IPS-18c (cell line): Measurements from ENCODE around the gene PSKH1.

Experiments
- H3K4me3 ChIP-seq: 2 replicates; pipeline ENCODE4 v1.7.0; 2013; ENCODE audit warnings: low read depth, mild to moderate bottlenecking, low read length, moderate library complexity; ENCODE audit not compliant: insufficient read depth
- H3K9me3 ChIP-seq: one replicate; pipeline ENCODE4 v1.6.1; 2013; ENCODE audit warnings: mild to moderate bottlenecking, low read length, moderate library complexity; ENCODE audit not compliant: control insufficient read depth, insufficient read depth

PSKH1 gene

DNA sequence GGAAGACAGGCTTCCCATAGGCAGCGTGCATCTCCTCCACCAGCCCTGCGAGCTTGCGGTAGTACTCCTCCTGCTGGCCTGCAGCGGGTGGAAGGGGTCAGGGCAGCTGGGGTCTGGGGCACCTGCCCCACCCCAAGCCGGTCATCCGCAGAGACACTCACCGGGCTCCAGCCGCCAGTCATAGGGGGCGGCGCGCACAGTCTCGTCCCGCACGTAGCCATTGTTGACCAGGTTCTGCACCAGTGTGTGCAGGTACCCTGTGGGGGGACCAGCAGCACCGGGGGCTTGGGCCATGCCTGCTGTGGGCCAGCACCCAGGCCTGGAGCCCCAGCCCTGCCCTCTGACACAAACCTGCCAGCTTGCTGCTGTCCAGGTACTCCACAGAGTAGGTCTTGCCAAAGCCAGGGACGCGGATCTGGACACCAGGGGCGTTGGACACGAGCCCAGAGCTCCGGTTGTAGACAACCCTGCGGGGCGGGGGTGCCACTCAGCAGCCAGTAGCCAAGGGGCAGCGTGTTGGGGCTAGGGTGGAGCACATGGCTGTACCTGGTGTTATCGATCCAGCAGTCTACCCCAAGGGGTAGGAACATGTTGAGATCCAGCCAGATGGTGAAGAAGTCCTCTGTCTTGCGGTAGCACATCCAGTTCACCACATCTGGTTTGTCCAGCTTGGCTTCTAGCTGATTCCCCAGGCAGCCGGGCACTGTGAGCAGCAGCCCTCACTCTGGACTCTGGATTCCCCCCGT, 49.6 kb downstream of the PSKH1 start:
- Histone ChIP-seq H3K9me3 (no peaks in the 10 kb centered on the region), H3K4me3 (no peak overlapping the region)

DNA sequence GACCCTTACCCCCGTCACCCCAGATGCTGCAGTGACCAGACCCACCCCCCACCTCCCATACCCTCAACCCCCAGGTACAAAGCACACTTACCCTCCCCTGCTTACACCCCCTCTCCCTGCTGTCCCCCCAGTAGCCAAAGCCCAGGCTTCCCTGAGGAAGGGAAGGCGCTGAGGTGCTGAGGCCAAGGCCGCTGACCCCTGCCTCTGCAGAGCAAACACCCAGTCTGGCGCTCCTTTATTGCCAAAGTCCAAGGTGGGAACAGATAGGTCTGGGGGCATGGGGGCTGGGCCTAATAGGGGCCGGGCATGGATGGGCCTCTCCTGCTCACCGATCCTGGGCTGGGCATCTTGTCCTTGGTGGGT, 50.2 kb downstream of the PSKH1 start:
- Histone ChIP-seq H3K9me3 (no peaks in the 10 kb centered on the region), H3K4me3 (no peak overlapping the region)

DNA sequence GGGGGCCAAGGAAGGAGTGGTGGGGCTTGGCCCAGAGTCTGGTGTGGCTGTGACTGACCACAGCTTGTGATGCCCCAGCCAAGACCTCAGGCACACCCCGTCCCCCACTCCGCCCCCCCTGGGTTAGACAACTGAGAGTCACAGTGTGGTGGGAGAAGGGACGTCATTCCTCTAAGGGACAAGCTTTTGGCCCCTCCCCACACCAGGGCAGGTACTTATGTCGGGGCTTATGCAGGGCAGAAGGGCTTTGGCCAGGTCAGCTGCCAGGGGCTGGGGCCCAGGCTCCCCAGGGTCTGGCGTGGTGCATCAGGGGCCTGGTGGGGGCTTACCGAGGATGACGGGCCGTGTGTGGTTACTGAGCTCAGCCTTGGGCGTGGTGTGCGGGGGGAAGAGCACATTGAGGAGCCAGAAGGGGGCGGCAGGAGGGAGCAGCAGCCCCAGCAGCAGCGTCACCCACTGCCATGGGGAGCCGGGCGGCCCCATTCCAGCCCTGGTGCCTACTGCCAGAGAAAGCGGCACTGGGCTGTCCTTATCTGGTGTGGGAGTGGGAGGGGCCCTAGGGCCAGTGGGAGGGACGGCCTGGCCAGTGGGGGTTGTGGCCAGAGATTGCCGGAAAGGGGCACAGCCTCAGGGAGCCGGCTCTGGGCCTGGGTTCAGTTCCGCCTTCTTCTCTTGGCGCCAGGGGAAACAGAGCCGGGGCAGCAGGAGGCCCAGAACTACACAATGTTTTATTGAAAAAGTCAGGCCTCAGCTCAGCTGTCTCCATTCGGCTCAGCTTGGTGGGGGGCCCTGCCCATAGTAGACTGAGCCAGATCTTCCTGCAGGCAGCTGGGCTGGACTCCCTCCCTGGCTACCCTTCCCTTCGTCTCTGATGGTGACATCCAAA, 50.8 kb downstream of the PSKH1 start, which contains the start of gene LCAT:
LCAT (minus strand) TSS at position 502 of the 886 bp plus-strand sequence; CDS start at position 483, 19 bp downstream.
- no peaks in the 10 kb centered on the region for H3K9me3 ChIP-seq
- H3K4me3 ChIP-seq, result no peak within 1 kb of the TSS

DNA sequence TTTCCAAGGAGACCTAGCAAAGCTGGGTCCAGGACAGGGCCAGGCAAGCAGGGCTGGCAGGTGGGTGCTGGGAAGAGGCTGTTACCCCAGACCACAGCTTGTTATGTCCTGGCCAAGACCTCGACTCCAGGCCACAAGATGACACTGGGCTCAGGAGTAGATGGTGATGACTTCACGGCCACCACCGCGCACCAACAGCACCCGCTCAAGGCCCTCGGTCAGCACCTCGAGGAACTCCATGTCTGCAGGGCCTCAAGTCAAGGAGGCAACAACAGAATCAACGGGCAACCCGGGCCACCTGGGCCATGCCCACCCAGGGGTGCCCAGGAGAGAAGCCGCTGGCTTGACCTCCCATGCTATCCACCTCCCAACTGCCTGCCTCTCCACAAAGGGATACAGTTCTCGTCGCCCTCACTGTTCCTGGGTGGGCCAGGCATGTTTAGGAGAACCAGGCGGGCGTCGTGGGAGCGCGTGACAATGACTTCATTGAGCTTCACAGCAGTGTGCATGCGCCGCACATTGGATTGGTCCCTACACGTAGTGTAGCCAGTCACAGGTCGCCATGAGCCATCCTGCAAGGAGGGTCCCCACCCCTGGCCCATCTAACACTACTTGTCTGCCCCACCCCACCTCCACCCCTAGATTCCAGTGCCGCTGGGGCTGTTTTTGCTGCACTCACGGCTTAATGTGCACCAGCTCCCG, 51.8 kb downstream of the PSKH1 start:
- Histone ChIP-seq H3K9me3 (no peaks in the 10 kb centered on the region), H3K4me3 (no peak overlapping the region)

DNA sequence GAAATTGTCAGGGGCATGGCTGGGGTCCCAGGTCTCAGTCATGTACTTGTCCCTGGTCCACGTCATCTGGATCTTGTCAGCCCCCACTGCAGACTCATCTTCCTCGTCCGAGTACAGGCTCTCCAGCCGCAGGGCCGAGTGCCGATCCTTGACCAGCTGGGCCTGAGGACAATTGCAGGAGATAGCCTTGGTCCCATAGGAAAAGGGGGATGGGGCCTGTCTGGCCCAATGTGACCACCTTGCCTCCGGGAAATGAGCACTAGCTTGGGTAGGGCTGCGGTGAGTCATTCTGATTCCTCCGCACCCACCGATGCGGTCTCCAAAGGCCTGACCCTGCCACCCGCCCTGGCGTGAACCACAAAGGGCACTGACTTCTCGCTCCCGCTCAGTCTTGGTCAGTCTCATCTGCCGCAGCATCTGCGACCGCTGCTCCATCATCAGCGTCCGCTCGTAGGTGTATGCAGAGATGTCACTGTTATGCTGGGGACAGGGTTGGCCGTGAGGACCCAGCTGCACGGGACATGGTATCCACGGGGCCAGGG, 52.4 kb downstream of the PSKH1 start:
- H3K9me3 ChIP-seq, result no peaks in the 10 kb centered on the region

DNA sequence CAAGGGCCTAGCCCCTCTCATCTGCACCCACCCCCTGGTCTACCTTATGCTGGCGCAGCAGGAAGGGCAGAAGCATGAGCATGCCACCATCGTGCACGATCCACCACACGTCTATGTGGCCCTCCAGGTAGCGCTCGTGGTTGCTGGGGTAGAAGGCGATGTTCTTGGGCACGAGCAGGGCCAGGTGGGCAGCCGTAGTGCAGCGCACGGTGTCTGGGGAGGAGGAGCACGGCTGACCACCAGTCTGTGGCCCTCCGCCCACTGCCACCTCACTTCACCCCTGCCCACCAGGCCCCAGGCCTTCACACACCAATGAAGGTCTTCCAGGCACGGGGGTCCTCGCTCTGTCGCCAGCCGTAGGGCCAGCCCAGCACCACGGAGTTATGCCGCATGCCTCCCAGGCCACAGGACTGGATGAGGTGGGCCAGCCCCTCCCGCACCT, 53.1 kb downstream of the PSKH1 start:
- Histone ChIP-seq H3K9me3 (no peaks in the 10 kb centered on the region), H3K4me3 (no peak overlapping the region)

More for the DNA sequence above, 52.4 kb downstream of the PSKH1 start:
- H3K4me3 ChIP-seq, result no peak overlapping the region

DNA sequence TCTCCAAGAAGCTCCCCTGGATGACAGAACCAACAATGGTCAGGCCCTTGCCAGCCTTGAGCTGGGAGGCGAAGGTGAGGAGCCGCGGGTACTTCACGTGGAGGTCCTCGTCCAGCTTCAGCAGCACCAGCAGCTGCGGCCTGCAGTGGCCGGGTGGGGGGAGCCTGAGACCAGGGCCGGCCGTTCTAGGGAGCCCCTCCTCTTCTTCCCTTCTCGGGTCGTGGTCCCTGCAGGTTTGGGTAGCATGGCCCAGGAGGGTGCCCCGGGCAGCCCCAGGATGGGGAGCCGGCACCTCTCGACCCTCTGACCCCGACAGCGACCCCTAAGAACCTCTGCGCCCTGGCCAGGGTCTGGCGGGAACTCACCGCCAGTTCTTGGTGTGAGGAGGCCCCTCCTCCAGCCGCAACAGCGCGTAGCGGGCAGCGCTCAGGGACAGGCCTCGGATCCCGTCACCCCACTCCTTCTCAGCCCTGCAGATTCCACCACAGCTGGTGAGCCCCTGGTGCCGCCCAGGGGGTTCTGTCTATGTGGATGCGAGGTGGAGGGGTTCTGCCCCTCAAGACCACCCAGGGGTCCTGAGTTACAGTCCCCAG, 54.0 kb downstream of the PSKH1 start:
- Histone ChIP-seq H3K4me3 (no peak overlapping the region), H3K9me3 (no peaks in the 10 kb centered on the region)

DNA sequence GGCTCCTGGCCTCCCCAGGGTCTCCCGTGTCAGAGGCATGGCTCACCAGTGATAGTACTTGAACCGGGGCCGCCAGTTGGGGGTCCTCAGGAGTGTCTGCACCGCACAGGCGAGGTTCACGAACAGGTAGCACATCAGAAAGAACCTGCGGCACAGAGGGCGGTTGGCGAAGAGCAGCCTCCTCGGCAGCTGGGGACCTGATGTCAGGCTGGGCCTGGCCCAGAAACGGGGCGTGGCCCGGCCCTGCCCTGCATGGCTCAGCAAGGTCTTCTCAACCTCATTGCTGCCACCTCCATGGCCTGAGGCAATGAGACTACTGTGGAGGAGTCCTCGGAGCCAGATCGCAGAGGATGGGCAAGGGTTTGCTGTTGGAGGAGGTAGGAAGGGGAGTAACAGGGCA, 55.0 kb downstream of the PSKH1 start:
- H3K4me3 ChIP-seq, result no peak overlapping the region
- H3K9me3 ChIP-seq, result no peaks in the 10 kb centered on the region

DNA sequence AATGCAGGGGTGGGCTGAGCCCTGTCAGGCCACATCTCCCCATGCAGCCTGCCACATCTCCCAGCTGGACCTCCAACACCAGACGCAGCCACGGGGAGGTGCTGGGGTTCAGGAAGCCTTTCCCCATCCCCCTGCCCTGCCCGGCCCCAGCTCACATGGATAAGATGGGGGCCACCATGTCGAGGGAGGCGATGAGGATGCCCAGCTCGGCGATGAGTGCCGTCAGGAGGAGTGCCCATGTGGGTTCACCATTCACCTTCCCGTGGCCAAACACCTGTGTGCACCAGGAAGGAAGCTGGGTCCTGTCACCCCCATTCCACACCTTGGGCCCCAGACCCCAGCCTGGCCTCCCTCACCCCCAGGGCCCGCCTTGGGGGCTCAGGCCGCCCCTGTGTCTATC, 56.6 kb downstream of the PSKH1 start:
- H3K9me3 ChIP-seq, result no peaks in the 10 kb centered on the region
- no peak overlapping the region for H3K4me3 ChIP-seq

DNA sequence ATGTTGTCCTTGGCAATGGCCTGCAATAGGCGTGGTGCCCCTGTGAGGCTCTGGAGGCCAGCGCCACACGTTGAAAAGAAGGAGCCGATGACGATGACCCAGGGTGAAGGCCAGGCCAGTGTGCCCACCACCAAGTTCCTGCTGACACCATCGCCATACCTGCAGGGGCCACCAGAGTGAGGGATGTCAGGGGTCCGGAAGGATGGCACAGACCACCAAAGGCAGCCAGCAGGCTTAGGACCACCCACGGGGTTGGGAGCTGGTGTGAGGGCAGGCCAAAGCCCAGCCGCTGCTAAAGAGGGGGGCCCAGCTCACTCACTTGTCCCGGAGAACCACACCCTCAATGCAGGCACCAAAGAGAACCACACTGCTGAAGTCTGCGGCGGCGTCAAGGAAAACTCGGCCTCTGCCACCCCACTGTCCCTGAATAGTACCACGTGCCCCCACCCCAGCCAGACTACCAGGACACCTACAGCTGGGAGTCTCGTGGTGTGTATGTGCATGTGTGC, 57.3 kb downstream of the PSKH1 start:
- Histone ChIP-seq H3K4me3 (no peak overlapping the region), H3K9me3 (no peaks in the 10 kb centered on the region)

DNA sequence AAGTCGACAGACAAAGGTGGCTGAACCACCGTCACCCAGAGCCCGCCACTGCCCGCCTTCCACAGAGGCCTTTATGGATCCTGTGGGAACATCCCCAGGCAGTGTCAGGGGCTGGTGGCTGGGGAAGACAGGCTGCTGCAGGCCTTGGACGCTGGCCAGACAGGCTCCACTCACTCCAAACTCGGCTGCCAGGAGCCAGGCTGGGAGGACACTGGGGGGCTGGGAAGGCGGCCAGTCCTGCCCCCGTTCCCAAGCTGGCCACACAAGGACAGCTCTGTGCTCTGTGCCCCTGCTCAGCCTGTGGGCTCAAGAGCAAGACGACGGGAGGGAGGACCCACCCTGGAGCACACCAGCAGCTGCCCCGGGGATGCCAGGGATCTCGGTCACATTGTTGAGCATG, 58.4 kb downstream of the PSKH1 start:
- H3K4me3 ChIP-seq, result no peak overlapping the region

DNA sequence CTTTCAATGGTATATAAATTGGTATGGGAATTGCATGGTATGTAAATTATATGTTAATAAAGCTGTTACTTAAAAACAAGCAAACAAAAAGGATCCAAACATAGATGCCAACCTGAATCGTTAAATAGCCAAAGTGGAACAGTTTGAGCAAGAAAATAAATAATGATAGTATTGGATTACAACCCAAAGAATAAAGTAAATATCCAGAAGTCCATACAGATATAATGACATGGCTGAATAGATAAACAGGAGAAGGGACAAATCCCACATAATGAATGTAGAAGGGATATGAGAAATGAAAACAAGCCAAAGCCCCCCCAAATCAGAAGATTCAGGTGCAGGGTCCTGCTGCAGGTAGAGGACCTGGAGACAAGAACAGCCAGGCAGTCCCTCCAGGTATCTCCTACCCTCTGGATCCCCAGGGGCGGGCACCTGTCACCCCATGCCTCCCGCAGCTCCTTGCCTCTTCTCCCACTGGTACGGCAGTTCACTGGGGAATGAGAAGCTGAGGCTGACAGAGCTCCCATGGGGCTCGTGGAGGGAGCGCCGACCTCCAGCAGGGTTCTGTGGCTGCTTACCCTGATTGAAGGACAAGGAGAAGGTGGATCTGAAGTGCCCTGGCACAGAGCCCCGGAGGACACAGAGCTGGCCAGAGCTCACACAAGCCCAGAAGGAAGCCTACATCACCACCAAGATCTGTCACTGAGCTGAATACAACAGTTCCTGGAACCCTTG, 60.8 kb downstream of the PSKH1 start:
- no peaks in the 10 kb centered on the region for H3K9me3 ChIP-seq

More for the DNA sequence above, 58.4 kb downstream of the PSKH1 start:
- no peaks in the 10 kb centered on the region for H3K9me3 ChIP-seq

DNA sequence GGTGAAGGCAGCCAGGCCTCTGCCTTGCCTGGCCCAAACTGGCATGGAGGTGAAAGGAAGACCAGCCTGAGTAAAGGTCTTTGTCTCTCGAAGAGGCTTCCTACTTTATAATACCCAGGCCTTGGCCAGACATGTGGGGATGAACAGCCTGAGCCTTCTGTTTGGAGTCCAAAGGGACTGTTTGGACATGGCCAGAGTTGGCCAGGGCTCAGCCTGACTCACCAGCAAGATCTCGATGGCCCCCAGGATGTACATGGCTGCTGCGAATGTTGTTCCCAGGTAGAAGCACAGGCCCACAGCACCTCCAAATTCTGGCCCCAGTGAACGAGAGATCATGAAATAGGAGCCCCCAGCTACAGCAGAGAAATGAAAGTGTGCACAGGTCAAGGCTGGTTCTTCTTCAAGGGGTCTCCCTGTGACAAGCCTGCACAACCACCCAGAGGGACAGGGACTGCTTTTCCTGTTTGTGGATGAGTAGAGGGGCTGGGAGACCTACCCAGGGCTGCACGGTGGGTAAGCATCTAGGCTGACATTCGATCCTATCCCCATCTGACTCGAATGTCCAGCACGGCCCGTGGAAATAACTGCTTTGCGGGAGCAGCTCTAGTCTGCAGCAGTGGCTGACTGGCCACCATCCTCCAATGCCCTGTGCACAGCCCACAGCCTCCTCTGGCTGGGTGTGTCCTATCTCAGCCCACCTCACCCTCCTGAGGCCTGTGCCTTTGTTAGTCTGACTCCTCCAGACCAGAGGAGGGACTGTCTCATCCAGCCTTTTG, 61.6 kb downstream of the PSKH1 start:
- no peak overlapping the region for H3K4me3 ChIP-seq
- no peaks in the 10 kb centered on the region for H3K9me3 ChIP-seq

More for the DNA sequence above, 60.8 kb downstream of the PSKH1 start:
- no peak overlapping the region for H3K4me3 ChIP-seq

DNA sequence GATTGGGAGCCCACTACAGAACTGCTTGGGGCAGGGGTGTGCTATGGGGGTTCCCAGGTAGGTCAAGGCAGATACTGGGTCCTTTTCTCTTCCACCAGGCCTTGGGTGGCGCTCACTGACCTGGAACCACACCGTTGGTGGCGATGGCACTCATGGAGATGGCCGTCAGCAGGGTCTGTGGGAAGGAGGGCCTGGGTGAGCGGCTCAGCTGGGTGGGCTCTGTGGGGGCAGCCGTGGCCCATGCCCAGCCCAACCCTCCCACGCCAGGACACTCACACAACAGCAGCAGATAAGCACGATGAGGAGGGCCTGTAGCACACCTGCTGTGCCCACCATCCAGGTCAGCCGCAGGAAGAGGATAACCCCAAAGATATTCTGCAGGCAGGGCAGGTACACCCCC, 64.6 kb downstream of the PSKH1 start:
- no peaks in the 10 kb centered on the region for H3K9me3 ChIP-seq
- H3K4me3 ChIP-seq, result no peak overlapping the region

DNA sequence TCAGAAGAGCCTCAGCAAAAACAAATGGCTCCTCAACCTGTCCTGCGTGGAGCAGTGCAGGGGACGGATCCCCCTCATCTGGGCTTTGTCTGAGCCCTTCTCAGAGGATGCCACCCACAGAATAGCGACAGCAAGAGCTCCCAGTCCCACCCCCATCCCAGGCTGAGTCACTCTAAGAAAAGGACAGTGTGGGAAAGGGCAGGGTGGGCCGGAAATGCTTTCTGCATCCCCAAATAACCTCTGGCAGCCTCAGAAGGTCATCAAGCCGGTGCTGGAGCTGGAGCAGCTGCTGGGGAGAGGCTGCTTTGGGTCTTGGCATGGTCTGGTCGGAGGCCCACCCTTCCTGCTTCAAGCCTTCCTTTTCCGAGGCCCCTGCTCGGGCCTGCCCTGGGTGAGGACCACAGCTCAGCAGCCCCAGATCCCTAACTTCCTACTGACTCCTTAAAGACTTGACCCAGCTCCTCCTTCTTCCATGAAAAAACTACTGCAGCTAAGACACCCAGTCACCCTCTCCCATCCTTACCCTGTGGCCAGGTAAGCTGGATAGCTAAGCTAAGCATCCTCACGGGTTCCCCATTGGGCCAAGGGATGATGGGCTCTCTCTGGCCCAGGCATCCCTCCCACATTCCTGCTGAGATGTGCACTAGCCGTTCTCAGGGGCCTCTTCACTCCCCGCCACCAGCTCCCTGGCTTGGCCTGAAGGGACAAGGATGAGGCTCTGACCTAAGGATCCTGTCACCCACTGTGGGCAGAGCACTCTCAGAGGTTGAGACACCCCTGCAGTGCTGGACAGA, 66.7 kb downstream of the PSKH1 start:
- Histone ChIP-seq H3K4me3 (no peak overlapping the region), H3K9me3 (no peaks in the 10 kb centered on the region)
